Small intestine (tissue), 7 donors: ENCODE results near the gene RAET1G. TPM values are rescaled to one million over a fixed set of nuclear protein-coding genes. Genes with fewer than 3 reads are reported as not detected.
"Not testable (repeated sequence)": the region's sequence is repeated elsewhere in the genome, so short reads cannot be mapped to it uniquely, and the experiment has no call there.

Experiments used
- DNase-seq, 2 donors: peaks; one replicate each; pipeline versions ENCODE4 v3.0.0 to v3.0.0-alpha.2; 2013
- FAIRE-seq: peaks from 2 replicates; lab custom pipeline; 2012; peaks lifted over from hg19 to GRCh38; lab: Jason Lieb, UNC
- H3K27ac ChIP-seq, 3 donors: one replicate each; pipeline ENCODE4 v1.5.1; 2013; ENCODE audit warnings: low read length in 2 of 3, mild to moderate bottlenecking in 2 of 3, control low read depth in 1 of 3, inconsistent platforms in 1 of 3, low read depth in 1 of 3, moderate library complexity in 1 of 3
- H3K27me3 ChIP-seq, 3 donors: one replicate each; pipeline ENCODE4 v1.6.1; 2013; ENCODE audit warnings: low read length in 3 of 3, inconsistent platforms in 1 of 3; ENCODE audit not compliant: control insufficient read depth in 3 of 3, insufficient read depth in 3 of 3
- H3K36me3 ChIP-seq, 3 donors: one replicate each; pipeline ENCODE4 v1.6.1; 2013; ENCODE audit warnings: low read length in 3 of 3, inconsistent platforms in 1 of 3, low read depth in 1 of 3, mild to moderate bottlenecking in 1 of 3, moderate library complexity in 1 of 3; ENCODE audit not compliant: control insufficient read depth in 3 of 3, insufficient read depth in 2 of 3
- H3K4me1 ChIP-seq, 3 donors: one replicate each; pipeline ENCODE4 v1.6.1; 2013; ENCODE audit warnings: low read length in 2 of 3, inconsistent platforms in 1 of 3, low read depth in 1 of 3, mild to moderate bottlenecking in 1 of 3, moderate library complexity in 1 of 3; ENCODE audit not compliant: control insufficient read depth in 3 of 3, insufficient read depth in 2 of 3
- H3K4me3 ChIP-seq, 3 donors: one replicate each; pipeline ENCODE4 v1.5.1; 2013; ENCODE audit warnings: low read length in 3 of 3, control low read depth in 1 of 3, inconsistent platforms in 1 of 3, low read depth in 1 of 3, mild to moderate bottlenecking in 1 of 3, moderate library complexity in 1 of 3
- H3K9me3 ChIP-seq, 2 donors: one replicate each; pipeline ENCODE4 v1.6.1; 2013; ENCODE audit warnings: low read depth in 1 of 2, low read length in 1 of 2; ENCODE audit not compliant: control insufficient read depth in 2 of 2, insufficient read depth in 1 of 2
- WGBS, 3 donors: extraction: QIAGEN DNeasy Blood & Tissue Kit; methylation state at CpG; one replicate each; pipeline ENCODE4 v1.1.7; 2013; 5-methylcytosine and 5-hydroxymethylcytosine counted together
- polyA plus RNA-seq, 4 donors: library from polyadenylated mRNA; stranded (reverse) in 3 of 4; unstranded in 1 of 4; fragments of 200-250 nt in 3 of 4; fragments of 120-200 nt in 1 of 4; gene quantifications; one replicate each; pipeline versions ENCODE4 v1.2.1 to v1.2.3, GENCODE V29; 2013
- donor health status: healthy with polysubstance abuse.
- donor health status: control.
- donor health status: control.
- donor health status: Bipolar disorder and iron deficiency.
- donor health status: healthy.

RAET1G gene
- polyA plus RNA-seq, 4 donors: 0.15 to 0.27 TPM; not detected in 2

GRCh38 chr6:149919834-149920225, 3.1 kb downstream of the RAET1G start:
- FAIRE-seq (no peak), DNase-seq (no peak)
- WGBS, 3 donors: 84 to 91% (median 86%) methylated on average over 4 of the region's 4 CpGs

GRCh38 chr6:149919126-149919833, 3.6 kb downstream of the RAET1G start:
- not testable (repeated sequence) for H3K4me1 ChIP-seq, H3K27ac ChIP-seq, FAIRE-seq, H3K9me3 ChIP-seq, H3K4me3 ChIP-seq, H3K36me3 ChIP-seq, DNase-seq
- WGBS, 3 donors: 81 to 84% (median 81%) methylated on average over 8 to 11 of the region's 11 CpGs
- peaks cover 0 to 35% (median 5%) of the 10 kb centered on the region in 3 donors for H3K27me3 ChIP-seq

More at GRCh38 chr6:149919834-149920225, 3.1 kb downstream of the RAET1G start:
- Histone ChIP-seq H3K4me1 (peaks cover 0 to 9% (median 3%) of the 10 kb centered on the region in 3 donors), H3K36me3 (no peaks in the 10 kb centered on the region), H3K27ac (no peak overlapping the region), H3K27me3 (peaks cover 0 to 40% (median 5%) of the 10 kb centered on the region in 3 donors), H3K4me3 (no peak overlapping the region), H3K9me3 (no peaks in the 10 kb centered on the region)

GRCh38 chr6:149918151-149918905, 4.6 kb downstream of the RAET1G start:
- Histone ChIP-seq H3K4me3 (no peak overlapping the region), H3K9me3 (no peaks in the 10 kb centered on the region), H3K27ac (no peak overlapping the region), H3K27me3 (peaks cover 0 to 25% (median 5%) of the 10 kb centered on the region in 3 donors), H3K4me1 (peaks cover 0 to 3% (median 3%) of the 10 kb centered on the region in 3 donors), H3K36me3 (no peaks in the 10 kb centered on the region)
- no peak for DNase-seq
- FAIRE-seq: no peak
- 77 to 80% (median 79%) methylated on average over 6 of the region's 6 CpGs for WGBS, 3 donors

DNA sequence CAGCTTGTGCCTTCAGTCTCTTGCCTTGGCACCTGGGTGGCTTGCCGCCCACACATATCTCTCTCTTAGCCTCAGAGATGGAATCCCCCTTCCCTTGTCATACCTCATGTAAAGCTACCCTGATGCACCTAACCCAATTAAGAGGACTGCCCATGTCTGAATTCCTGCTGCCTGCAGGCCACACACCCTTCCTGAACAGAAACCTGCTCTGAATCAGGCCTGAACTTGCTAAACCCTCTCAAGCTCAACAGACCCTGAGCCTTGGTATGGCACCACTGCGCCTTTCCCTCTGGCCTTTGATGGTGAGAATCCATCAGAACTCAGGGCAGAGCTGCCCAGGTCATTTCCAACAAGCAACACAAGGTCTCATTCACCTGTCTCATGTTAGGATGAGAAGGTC, 5.2 kb downstream of the RAET1G start:
- H3K36me3 ChIP-seq: no peaks in the 10 kb centered on the region
- H3K4me1 ChIP-seq: peaks cover 0 to 3% (median 0%) of the 10 kb centered on the region in 3 donors
- DNase-seq (no peak), FAIRE-seq (no peak)
- WGBS, 3 donors: 82 to 94% (median 91%) methylated on average over 2 of the region's 2 CpGs
- no peak overlapping the region for H3K27ac ChIP-seq
- peaks cover 0 to 19% (median 5%) of the 10 kb centered on the region in 3 donors for H3K27me3 ChIP-seq
- H3K9me3 ChIP-seq: no peaks in the 10 kb centered on the region
- H3K4me3 ChIP-seq: no peak overlapping the region

DNA sequence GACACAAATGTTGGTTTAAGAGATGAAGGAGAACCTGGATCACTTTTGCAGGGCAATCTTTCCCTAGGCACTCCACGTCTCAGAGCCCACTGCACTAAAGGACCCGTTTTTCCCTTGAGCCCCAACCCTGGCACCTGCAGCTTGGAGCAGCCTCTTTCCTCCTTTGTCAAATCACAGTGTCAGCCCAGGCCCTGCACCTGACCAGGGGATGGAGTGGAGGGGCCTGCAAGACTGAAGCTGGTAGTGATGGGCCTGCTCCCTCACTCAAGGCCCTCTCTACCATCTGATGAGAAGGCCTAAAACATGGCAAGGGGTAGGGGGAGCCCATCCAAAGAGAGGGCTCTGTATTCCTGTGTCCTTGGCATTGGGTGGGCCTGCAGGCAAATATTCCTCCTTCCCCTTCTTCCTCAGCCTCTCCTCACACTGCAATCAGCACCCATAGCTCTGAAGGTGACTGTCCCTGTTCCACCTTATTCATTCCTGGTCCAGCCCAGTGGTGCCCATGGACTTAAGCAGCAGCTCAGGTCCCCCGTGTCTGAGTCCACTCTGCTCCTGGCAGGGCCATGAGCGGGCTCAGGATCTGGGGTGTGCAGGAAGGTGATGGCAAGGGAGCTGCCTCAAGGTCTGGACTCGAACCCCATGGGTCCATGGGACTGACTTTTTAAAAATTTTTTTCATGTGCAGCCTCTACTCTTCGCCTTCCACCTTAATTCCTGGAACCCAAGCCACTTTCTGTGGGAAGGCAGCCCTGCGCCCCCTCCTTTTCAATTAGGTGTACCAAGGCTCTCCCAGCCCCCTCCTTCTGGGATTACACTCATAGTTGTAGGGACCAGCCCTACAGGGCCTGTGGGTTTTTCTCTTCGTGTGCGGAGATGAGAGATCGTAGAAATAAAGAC, 6.7 kb downstream of the RAET1G start:
- Histone ChIP-seq H3K27me3 (peaks cover 0 to 7% (median 0%) of the 10 kb centered on the region in 3 donors), H3K27ac (no peak overlapping the region), H3K4me3 (no peak overlapping the region), H3K4me1 (no peaks in the 10 kb centered on the region), H3K36me3 (no peaks in the 10 kb centered on the region), H3K9me3 (no peaks in the 10 kb centered on the region)
- FAIRE-seq (no peak), DNase-seq (no peak)
- 83 to 89% (median 88%) methylated on average over 10 of the region's 10 CpGs for WGBS, 3 donors

GRCh38 chr6:149913540-149914240, 9.2 kb downstream of the RAET1G start:
- no peak for FAIRE-seq
- Histone ChIP-seq H3K27me3 (peaks cover 0 to 3% (median 0%) of the 10 kb centered on the region in 3 donors), H3K4me1 (no peaks in the 10 kb centered on the region), H3K9me3 (peaks cover 0 to 5% of the 10 kb centered on the region in 2 donors), H3K27ac (no peak overlapping the region), H3K36me3 (no peaks in the 10 kb centered on the region), H3K4me3 (no peak overlapping the region)
- WGBS, 3 donors: 65 to 69% (median 67%) methylated on average over 9 of the region's 9 CpGs
- DNase-seq: no peak

- FAIRE-seq (no peak), DNase-seq (no peak)
- Histone ChIP-seq H3K9me3 (peaks cover 0 to 9% of the 10 kb centered on the region in 2 donors), H3K36me3 (no peaks in the 10 kb centered on the region), H3K4me3 (no peak overlapping the region), H3K4me1 (no peaks in the 10 kb centered on the region), H3K27me3 (peaks cover 0 to 3% (median 0%) of the 10 kb centered on the region in 3 donors), H3K27ac (no peak overlapping the region)
- WGBS, 3 donors: 65 to 68% (median 66%) methylated on average over 2 of the region's 2 CpGs
Measured at GRCh38 chr6:149913085-149913484, 9.8 kb downstream of the RAET1G start.
